HG03039 (cell line): ENCODE data around the gene IL9.

ENCODE experiments used
- ATAC-seq: cut with Tn5 transposase; IDR thresholded peaks from one replicate; pipeline ENCODE4 v1.9.1; 2021; ENCODE audit warnings: mild to moderate bottlenecking, moderate library complexity; ENCODE audit not compliant: unreplicated experiment

IL9 gene

DNA sequence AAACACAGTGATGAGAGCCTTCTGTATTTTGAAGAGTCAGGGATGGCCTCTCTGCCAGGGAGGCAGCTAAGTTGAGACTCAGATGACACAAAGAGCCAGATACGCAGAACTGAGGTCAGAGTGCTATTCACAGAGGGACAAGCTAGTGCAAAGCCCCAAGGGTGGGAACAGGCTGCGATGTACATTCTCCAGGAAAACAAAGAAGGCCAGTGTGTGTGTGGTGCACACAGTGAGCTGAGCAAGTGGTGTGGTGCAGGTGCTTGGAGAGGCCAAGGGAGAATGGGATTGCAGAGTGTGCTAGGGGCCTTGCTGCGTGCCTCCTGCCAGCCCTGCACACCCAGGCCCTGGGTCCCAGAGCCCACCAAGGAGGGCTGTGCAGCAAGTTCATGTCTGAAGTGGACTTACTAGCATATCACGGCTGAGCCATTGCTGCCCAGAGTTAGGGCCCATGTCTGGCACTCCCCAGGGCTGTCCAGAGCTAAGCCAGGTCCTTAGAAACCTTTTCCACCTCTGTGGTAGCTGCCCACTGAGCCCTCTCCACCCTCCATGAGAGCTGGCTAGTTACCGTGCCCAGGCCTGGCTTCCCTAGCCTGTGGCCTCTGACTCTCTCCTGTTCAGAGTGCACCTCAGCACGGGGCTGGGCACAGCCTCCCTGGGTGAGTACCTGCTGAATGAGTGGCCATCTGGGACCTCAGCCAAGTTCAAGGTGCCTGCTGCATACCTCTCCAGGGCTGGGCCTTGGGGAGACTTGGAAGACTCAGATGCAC lies 51.9 kb downstream of the IL9 start:
- no peak for ATAC-seq

DNA sequence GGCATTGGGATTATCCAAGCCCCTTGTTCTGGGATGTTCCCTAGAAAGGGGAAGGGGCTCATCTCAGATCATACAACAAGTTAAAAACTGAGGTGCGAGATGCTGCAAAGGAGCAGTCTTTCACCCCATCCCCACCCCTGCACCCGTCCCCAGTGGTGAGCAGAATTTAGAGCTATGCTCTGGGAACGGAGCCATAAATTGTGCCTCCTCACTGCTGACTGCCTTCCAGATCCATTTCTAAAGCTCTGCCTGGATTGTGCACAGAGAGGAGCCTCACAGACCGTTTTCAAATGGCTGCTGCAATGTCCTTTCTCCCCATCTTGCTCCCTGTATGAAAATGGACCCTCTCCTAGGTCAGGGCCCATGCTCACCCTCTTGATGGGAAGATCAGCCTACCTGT lies 52.9 kb downstream of the IL9 start:
- ATAC-seq = no peak
